Measurements from ENCODE around the gene KCTD12.

DNA sequence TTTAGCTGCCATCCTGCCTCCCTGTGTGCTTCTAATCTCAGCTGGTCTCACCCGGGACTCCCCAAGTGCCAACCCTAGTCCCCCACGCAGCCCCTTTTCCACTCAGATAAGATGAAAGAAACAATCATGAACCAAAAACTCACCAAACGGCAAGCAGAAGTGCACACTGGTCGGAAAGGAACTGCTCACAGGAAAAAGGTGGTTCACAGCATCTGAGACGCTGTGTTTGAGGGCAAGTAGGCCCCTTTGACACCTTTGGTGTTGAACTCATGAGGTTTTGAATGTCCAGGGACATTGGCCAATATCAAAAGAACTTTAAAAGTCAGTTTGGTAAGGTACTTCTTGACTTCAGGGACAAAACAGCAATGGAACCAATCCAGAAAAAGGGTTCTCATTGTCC is 41.8 kb upstream of the KCTD12 start:
- TF ChIP-seq, protein P1, sequence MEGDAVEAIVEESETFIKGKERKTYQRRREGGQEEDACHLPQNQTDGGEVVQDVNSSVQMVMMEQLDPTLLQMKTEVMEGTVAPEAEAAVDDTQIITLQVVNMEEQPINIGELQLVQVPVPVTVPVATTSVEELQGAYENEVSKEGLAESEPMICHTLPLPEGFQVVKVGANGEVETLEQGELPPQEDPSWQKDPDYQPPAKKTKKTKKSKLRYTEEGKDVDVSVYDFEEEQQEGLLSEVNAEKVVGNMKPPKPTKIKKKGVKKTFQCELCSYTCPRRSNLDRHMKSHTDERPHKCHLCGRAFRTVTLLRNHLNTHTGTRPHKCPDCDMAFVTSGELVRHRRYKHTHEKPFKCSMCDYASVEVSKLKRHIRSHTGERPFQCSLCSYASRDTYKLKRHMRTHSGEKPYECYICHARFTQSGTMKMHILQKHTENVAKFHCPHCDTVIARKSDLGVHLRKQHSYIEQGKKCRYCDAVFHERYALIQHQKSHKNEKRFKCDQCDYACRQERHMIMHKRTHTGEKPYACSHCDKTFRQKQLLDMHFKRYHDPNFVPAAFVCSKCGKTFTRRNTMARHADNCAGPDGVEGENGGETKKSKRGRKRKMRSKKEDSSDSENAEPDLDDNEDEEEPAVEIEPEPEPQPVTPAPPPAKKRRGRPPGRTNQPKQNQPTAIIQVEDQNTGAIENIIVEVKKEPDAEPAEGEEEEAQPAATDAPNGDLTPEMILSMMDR (IDR thresholded peaks at IDR 0.05): no peak
- no peak for TF ChIP-seq POLR2A (IDR thresholded peaks at IDR 0.05)
